ES-I3 (cell line): ENCODE results near the gene VPS72.
A peak's percentile ranks its signal among the peaks of the same experiment; 100 is the strongest.
"Not testable (repeated sequence)": the region's sequence is repeated elsewhere in the genome, so short reads cannot be mapped to it uniquely, and the experiment has no call there.

Source experiments
- H3K36me3 ChIP-seq: 2 replicates; pipeline ENCODE4 v1.6.1; 2013; ENCODE audit warnings: mild to moderate bottlenecking, low read length, control low read depth, moderate library complexity; ENCODE audit not compliant: insufficient read depth
- H3K4me1 ChIP-seq: 2 replicates; pipeline ENCODE4 v1.6.1; 2013; ENCODE audit warnings: mild to moderate bottlenecking, control low read depth, low read length; ENCODE audit not compliant: insufficient read depth
- H3K9ac ChIP-seq: 2 replicates; pipeline ENCODE4 v1.6.1; 2013; ENCODE audit warnings: low read depth, mild to moderate bottlenecking, low read length, moderate library complexity
- H3K9me3 ChIP-seq: 2 replicates; pipeline ENCODE4 v1.6.1; 2013; ENCODE audit warnings: mild to moderate bottlenecking, low read length, moderate library complexity; ENCODE audit not compliant: control insufficient read depth, insufficient read depth

The VPS72 gene

GRCh38 chr1:151197863-151198253 is 7.9 kb upstream of the VPS72 start:
- H3K9ac ChIP-seq, result peak overlapping the region; percentile 100
- peaks cover 6% of the 10 kb centered on the region for H3K36me3 ChIP-seq
- peaks cover 8% of the 10 kb centered on the region; the same call in 1 of the 2 replicates for H3K4me1 ChIP-seq
- no peaks in the 10 kb centered on the region for H3K9me3 ChIP-seq

DNA sequence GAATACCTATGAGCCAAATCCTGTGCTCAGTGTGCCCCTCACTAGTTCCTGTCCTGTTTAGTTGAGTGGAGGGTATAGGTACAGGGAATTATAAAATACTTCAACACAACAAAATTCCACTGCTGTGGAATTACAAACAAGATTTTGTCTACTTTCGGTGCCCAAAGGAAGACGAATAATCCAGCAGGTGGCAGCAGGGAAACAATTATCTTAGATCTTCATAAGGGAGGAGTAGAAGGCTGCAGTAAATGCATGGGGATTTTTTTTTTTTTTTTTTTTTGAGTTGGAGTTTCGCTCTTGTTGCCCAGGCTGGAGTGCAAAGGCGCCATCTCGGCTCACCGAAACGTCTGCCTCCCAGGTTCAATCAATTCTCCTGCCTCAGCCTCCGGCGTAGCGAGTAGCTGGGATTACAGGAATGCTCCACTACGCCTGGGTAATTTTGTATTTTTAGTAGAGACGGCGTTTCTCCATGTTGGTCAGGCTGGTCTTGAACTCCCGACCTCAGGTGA is 6.3 kb upstream of the VPS72 start:
- Histone ChIP-seq H3K36me3 (no peaks in the 10 kb centered on the region), H3K4me1 (peaks cover 8% of the 10 kb centered on the region; the same call in 1 of the 2 replicates), H3K9me3 (no peaks in the 10 kb centered on the region), H3K9ac (peak overlapping the region; percentile 29; the same call in 1 of the 2 replicates)

DNA sequence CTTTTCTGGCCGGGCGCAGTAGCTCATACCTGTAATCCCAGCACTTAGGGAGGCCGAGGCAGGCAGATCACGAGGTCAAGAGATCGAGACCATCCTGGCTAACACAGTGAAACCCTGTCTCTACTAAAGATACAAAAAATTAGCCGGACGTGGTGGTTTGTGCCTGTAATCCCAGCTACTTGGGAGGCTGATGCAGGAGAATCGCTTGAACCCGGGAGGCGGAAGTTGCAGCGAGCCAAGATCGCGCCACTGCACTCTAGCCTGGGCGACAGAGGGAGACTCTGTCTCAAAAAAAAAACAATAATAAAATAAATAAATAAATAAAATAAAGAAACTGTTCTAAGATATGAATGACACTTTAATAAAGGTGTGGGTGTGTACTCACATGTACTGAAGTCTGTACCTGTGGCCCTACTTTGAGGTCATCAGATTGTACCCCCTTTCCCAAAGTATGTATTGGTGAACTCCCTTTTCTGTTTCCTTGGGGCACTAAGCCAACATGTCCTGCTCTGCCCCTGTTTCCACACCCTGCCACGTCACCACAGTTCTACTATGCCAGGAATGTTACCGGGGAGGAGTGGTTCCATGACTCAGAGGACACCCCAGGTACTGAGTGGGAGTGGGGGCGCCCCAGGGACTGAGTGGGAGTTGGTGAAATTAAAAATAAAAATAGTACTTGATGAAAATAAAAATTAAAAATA is 5.0 kb upstream of the VPS72 start:
- peak overlapping the region; percentile 44; the same call in 1 of the 2 replicates for H3K9ac ChIP-seq
- not testable (repeated sequence) for H3K4me1 ChIP-seq, H3K36me3 ChIP-seq, H3K9me3 ChIP-seq

- no peaks in the 10 kb centered on the region for H3K9me3 ChIP-seq
- H3K4me1 ChIP-seq, result peaks cover 8% of the 10 kb centered on the region; the same call in 1 of the 2 replicates
- no peak overlapping the region for H3K9ac ChIP-seq
- no peaks in the 10 kb centered on the region for H3K36me3 ChIP-seq
Observed at GRCh38 chr1:151193856-151194255, 3.9 kb upstream of the VPS72 start.

- Histone ChIP-seq H3K36me3 (no peaks in the 10 kb centered on the region), H3K4me1 (peaks cover 8% of the 10 kb centered on the region; the same call in 1 of the 2 replicates), H3K9me3 (no peaks in the 10 kb centered on the region), H3K9ac (no peak overlapping the region)
Observed at GRCh38 chr1:151193304-151193703, 3.3 kb upstream of the VPS72 start.

DNA sequence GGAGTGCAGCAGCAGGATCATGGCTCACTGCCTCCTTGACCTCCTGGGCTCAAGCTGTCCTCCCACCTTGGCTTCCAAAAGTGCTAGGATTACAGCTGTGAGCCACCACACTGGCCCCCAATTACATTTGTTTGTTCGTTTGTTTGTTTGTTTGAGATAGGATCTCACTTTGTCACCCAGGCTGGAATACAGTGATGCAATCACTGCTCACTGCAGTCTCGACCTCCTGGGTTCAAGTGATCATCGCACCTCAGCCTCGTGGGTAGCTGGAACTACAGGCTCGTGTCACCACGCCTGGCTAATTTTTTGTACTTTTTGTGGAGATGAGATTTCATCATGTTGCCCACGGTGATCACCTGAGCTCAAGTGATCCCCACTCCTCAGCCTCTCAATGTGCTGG is 2.0 kb upstream of the VPS72 start:
- Histone ChIP-seq H3K36me3 (no peaks in the 10 kb centered on the region), H3K4me1 (peaks cover 5% of the 10 kb centered on the region; the same call in 1 of the 2 replicates), H3K9ac (no peak overlapping the region), H3K9me3 (no peaks in the 10 kb centered on the region)

DNA sequence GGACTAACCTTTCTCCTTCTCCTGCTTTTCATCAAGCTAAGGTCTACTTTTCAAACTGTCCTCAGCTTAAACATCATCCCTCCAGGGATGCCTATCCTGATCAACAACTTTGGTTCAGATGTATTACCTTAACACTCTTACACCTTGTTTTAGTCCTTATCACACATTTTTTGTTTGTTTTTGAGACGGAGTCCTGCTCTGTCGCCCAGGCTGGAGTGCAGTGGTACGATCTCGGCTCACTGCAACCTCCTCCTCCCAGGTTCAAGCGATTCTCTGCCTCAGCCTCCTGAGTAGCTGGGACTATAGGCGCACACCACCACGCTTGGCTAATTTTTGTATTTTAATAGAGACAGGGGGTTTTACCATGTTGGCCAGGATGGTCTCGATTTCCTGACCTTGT is 1.3 kb downstream of the VPS72 start:
- not testable (repeated sequence) for H3K9me3 ChIP-seq, H3K4me1 ChIP-seq
- Histone ChIP-seq H3K36me3 (peaks cover 11% of the 10 kb centered on the region; the same call in 1 of the 2 replicates), H3K9ac (peak overlapping the region; percentile 99; the same call in 1 of the 2 replicates)

GRCh38 chr1:151187205-151187604 is 2.8 kb downstream of the VPS72 start:
- no peak overlapping the region for H3K9ac ChIP-seq
- H3K36me3 ChIP-seq, result peaks cover 17% of the 10 kb centered on the region; the same call in 1 of the 2 replicates
- no peaks in the 10 kb centered on the region for H3K4me1 ChIP-seq
- H3K9me3 ChIP-seq, result no peaks in the 10 kb centered on the region

- H3K4me1 ChIP-seq, result no peaks in the 10 kb centered on the region
- H3K9me3 ChIP-seq, result no peaks in the 10 kb centered on the region
- peaks cover 21% of the 10 kb centered on the region for H3K36me3 ChIP-seq
- no peak overlapping the region for H3K9ac ChIP-seq
Observed at GRCh38 chr1:151184211-151184610, 5.8 kb downstream of the VPS72 start.

GRCh38 chr1:151176514-151177045 is 13.4 kb downstream of the VPS72 start:
- peaks cover 12% of the 10 kb centered on the region for H3K36me3 ChIP-seq
- H3K4me1 ChIP-seq, result no peaks in the 10 kb centered on the region
- H3K9ac ChIP-seq, result no peak overlapping the region
- H3K9me3 ChIP-seq, result no peaks in the 10 kb centered on the region

DNA sequence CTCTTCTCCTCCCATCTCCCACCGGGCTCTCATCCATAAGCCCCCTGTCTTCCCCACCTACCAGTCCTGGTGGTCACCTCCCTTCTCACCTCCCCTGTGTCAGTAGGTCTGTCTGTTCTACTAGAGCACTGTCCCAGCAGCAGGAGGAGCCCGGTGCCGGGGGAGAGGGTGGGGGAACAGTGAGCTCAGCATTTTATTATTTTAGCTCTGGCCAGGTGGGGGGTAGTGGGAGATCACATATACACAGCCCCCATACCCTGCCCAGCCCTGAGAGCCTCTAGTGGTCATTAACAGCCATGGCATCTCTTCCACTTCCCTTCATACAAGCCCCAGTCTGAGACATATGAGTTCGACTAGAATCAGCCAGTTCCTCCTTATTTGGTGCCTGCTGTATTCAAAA is 14.1 kb downstream of the VPS72 start, which contains the start of gene TMOD4:
TSS of gene TMOD4 (minus strand) at position 119 of the 400 bp plus-strand sequence. CDS start 1,106 bp downstream, outside the sequence.
- H3K36me3 ChIP-seq, result peaks cover 9% of the 10 kb centered on the region
- no peaks in the 10 kb centered on the region for H3K4me1 ChIP-seq
- no peak within 1 kb of the TSS for H3K9ac ChIP-seq
- no peaks in the 10 kb centered on the region for H3K9me3 ChIP-seq

- Histone ChIP-seq H3K4me1 (no peaks in the 10 kb centered on the region), H3K9me3 (no peaks in the 10 kb centered on the region), H3K9ac (no peak overlapping the region), H3K36me3 (peaks cover 9% of the 10 kb centered on the region)
Observed at GRCh38 chr1:151175041-151175741, 14.8 kb downstream of the VPS72 start.

DNA sequence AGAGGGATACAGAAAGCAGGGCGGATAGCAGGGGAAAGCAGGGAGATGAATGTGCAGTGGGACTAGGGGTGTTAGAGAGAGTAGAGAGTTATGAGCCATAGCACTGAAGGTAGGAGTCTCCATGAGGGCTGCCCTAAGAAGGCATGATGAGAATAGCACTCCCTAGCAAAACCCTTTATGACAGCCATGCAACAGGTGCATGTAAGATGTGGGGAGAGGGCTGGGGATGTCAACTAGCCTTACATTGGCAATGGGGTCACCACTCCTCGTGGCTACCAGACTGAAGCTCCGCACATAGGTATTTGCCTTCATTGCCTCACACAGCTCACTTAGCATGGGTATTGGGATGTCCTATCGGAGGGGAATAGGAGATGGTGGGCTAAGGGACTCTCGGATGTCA is 18.8 kb downstream of the VPS72 start:
- no peaks in the 10 kb centered on the region for H3K4me1 ChIP-seq
- peaks cover 5% of the 10 kb centered on the region; the same call in 1 of the 2 replicates for H3K36me3 ChIP-seq
- H3K9me3 ChIP-seq, result no peaks in the 10 kb centered on the region
- H3K9ac ChIP-seq, result no peak overlapping the region

- 0 out of 2 replicates have a peak overlapping the region, but pooled peaks have one; percentile 90 for H3K9ac ChIP-seq
- peaks cover 5% of the 10 kb centered on the region; the same call in 1 of the 2 replicates for H3K36me3 ChIP-seq
- no peaks in the 10 kb centered on the region for H3K9me3 ChIP-seq
- peaks cover 9% of the 10 kb centered on the region for H3K4me1 ChIP-seq
Observed at GRCh38 chr1:151167116-151167515, 22.9 kb downstream of the VPS72 start.
